Heart left ventricle (tissue), 16 donors: ENCODE results near the gene PTPRE. TPM values are rescaled to one million over a fixed set of nuclear protein-coding genes. Genes with fewer than 3 reads are reported as not detected.
A peak's percentile ranks its signal among the peaks of the same experiment; 100 is the strongest.

ENCODE experiments used
- ATAC-seq, 4 donors: fragments of 200-7000 bp; cut with Tn5 transposase; one replicate each; pipeline ENCODE4 v1.9.1; 2020 to 2022; ENCODE audit warnings: moderate library complexity in 4 of 4, mild to moderate bottlenecking in 3 of 4, moderate number of reproducible peaks in 1 of 4
- DNase-seq, 5 donors: peaks; one replicate each; pipeline ENCODE4 v3.0.0-alpha.2; 2020
- H3K27ac ChIP-seq, 12 donors: fragments of 200-600 bp; sonication (generic) in 4 of 12; one replicate each; pipeline versions ENCODE4 v1.5.0 to v1.8.0; 2016 to 2022; ENCODE audit warnings: mild to moderate bottlenecking in 2 of 12
- H3K27me3 ChIP-seq, 9 donors: fragments of 200-600 bp; sonication (generic) in 2 of 9; one replicate each; pipeline versions ENCODE4 v1.5.1 to v1.8.0; 2016 to 2022; ENCODE audit warnings: mild to moderate bottlenecking in 3 of 9
- H3K36me3 ChIP-seq, 9 donors: fragments of 200-600 bp; sonication (generic) in 2 of 9; one replicate each; pipeline versions ENCODE4 v1.5.0 to v1.8.0; 2018 to 2022; ENCODE audit warnings: mild to moderate bottlenecking in 2 of 9
- H3K4me1 ChIP-seq, 12 donors: fragments of 200-600 bp; sonication (generic) in 4 of 12; one replicate each; pipeline versions ENCODE4 v1.5.0 to v1.8.0; 2016 to 2022; ENCODE audit warnings: mild to moderate bottlenecking in 3 of 12
- H3K4me3 ChIP-seq, 12 donors: fragments of 200-600 bp; sonication (generic) in 4 of 12; one replicate each; pipeline versions ENCODE4 v1.5.0 to v1.8.0; 2017 to 2022; ENCODE audit warnings: mild to moderate bottlenecking in 9 of 12, moderate library complexity in 4 of 12
- H3K9me3 ChIP-seq, 12 donors: fragments of 200-600 bp; sonication (generic) in 4 of 12; one replicate each; pipeline versions ENCODE4 v1.5.0 to v1.8.0; 2016 to 2022; ENCODE audit warnings: mild to moderate bottlenecking in 1 of 12
- POLR2A ChIP-seq, 2 donors: fragments of 450-650 bp; IDR thresholded peaks; one replicate each; pipeline ENCODE4 v1.6.1; 2017; ENCODE audit warnings: antibody characterized with exemption in 2 of 2, mild to moderate bottlenecking in 2 of 2, moderate library complexity in 2 of 2
- WGBS, 4 donors: extraction: QIAGEN DNeasy Blood & Tissue Kit in 2 of 4; methylation state at CpG; one replicate each; pipeline versions ENCODE4 v1.1.5 to v1.1.7; 2013 to 2018; 5-methylcytosine and 5-hydroxymethylcytosine counted together
- intact Hi-C, 10 donors: fragments of 100-400 bp; cut with DNase I; formaldehyde crosslinking; loops; one replicate each; pipeline versions ENCODE4 v1.11.1 to v1.14.2; 2022
- polyA plus RNA-seq, 2 donors: library from polyadenylated mRNA; stranded (reverse); fragments of 200-250 nt; gene quantifications; one replicate each; pipeline ENCODE4 v1.2.3, GENCODE V29; 2013
- total RNA-seq, 9 donors: library from RNA; depleted of rRNA in 2 of 9; stranded (reverse); fragments of >200 nt in 2 of 9; fragmentation: NEBNext Ultra II Directional in 3 of 9; extraction: Animal tissue kit (Norgen Biotek cat#: 25700) in 3 of 9; gene quantifications; one replicate each; pipeline versions ENCODE4 v1.1.0 to v1.2.4, GENCODE V29; 2016 to 2023
- TF ChIP-seq, protein P1 (sequence below), 12 donors: fragments of 200-600 bp; sonication (generic) in 4 of 12; IDR thresholded peaks; one replicate each; pipeline versions ENCODE4 v1.5.0 to v1.8.0; 2018 to 2022; ENCODE audit warnings: antibody characterized with exemption in 12 of 12, mild to moderate bottlenecking in 5 of 12
- donor health status: ischemic (EF 13 %, LVEDD 7.1; RV severe dilation, severe dysfunction).
- donor health status: healthy with polysubstance abuse.
- donor health status: DM: no; HTN: yes; CAD: no.
- donor health status: DM: no; HTN: no; CAD: no.
- donor health status: ischemic (EF 25% LVEDD 6.9; RV normal size, moderate dysfunction).
- donor health status: ischemic (EF 25% LVEDD 5.7; RV mildly dilated, moderate dysfunction).
- donor health status: healthy.
- donor health status: DM: yes; HTN: yes; CAD: no.
- donor health status: ischemic (EF 35%, LVEDD 5.7; RV mildly dilated, moderate dysfunction).
- donor health status: nonischemic (EF 11% LVEDD 7.7; RV severe dilation, severe dysfunction).
- donor health status: DM: yes; HTN: yes; CAD: no.
- donor health status: PGD.
- donor health status: ischemic (EF 29% LVEDD 5.4; RV normal size, mild dysfunction).
- donor health status: nonischemic (EF 23%, LVEDD 6.1; RV moderate dilation, normal function).

Gene PTPRE
- total and polyA plus RNA-seq, 11 donors, result 6.9 to 55.0 (median 24.1) TPM

DNA sequence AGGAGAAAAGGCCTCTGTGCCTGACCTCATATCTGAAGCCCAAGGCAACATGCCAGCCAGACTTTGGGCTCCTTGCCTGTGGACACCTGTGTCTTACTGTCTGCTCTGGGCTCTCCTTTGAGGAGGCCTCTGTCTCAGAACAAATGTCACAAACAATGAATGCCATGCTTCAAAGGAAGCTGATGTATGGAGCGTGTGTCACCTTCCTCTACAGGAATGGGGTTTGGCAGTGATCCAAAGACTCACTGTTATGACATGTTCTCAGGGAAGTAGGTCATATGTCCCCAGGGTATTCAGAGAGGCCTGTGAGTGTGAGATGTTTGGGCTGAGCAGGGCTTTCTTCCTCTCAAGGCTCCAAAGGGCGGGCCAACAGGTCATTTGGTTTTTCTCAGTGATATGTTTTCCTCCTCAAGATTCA, 38.4 kb downstream of the PTPRE start:
- Histone ChIP-seq H3K9me3 (no peaks in the 10 kb centered on the region), H3K4me3 (no peak overlapping the region), H3K36me3 (no peaks in the 10 kb centered on the region), H3K27me3 (no peaks in the 10 kb centered on the region), H3K4me1 (peaks cover 3 to 53% (median 33%) of the 10 kb centered on the region in 12 donors), H3K27ac (peak overlapping the region in 7 of 12 donors; percentile 2 to 58 (median 18))
- DNase-seq (peak in 2 of 5 donors; percentile 50 to 59), ATAC-seq (peak; percentile 44 to 80 (median 75))
- 52 to 67% (median 57%) methylated on average over 2 of the region's 2 CpGs for WGBS, 4 donors
- intact Hi-C loops, result no loop called here
- no peak for TF ChIP-seq POLR2A (IDR thresholded peaks at IDR 0.05)
- TF ChIP-seq, protein P1, sequence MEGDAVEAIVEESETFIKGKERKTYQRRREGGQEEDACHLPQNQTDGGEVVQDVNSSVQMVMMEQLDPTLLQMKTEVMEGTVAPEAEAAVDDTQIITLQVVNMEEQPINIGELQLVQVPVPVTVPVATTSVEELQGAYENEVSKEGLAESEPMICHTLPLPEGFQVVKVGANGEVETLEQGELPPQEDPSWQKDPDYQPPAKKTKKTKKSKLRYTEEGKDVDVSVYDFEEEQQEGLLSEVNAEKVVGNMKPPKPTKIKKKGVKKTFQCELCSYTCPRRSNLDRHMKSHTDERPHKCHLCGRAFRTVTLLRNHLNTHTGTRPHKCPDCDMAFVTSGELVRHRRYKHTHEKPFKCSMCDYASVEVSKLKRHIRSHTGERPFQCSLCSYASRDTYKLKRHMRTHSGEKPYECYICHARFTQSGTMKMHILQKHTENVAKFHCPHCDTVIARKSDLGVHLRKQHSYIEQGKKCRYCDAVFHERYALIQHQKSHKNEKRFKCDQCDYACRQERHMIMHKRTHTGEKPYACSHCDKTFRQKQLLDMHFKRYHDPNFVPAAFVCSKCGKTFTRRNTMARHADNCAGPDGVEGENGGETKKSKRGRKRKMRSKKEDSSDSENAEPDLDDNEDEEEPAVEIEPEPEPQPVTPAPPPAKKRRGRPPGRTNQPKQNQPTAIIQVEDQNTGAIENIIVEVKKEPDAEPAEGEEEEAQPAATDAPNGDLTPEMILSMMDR (IDR thresholded peaks at IDR 0.05), result no peak

DNA sequence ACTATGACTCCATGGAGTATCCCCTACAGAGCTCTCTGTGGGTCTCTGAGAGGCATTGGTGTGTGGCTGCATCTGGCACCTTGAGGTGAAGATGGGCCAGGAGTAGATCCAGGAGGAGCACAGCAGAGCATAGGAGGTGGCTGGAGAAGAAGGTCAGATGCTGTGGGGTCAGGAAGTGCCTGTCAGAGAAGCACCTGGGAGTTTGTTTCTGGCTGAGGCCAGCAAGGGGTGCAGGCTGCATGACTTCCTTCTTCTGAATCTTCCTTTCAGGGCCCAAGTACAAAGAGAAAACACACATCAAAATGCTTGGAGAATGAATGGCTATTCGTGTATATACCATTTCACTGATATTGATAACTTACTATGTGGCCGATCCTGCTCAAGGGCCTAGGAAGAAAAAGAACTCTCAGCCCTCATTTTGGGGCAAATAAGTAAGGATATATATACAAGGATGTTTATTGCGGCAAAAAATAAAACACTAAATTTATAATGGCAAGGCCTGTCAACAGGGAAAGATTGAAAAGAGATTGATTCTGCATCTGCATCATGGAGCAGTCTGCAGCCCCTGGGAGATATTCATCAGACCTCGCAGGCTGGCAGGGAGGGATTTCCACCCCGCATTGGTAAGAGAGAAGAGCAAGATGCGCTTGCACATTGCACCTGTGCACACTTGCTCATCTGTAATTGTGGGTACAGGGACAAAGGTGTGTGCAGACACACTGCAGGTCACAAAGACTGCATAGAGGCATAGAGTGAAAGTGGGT, 39.2 kb downstream of the PTPRE start:
- WGBS, 4 donors, result 84 to 90% (median 86%) methylated on average over 6 of the region's 6 CpGs
- Histone ChIP-seq H3K27ac (peak overlapping the region in 8 of 12 donors; percentile 2 to 58 (median 25)), H3K27me3 (no peaks in the 10 kb centered on the region), H3K36me3 (no peaks in the 10 kb centered on the region), H3K4me1 (peaks cover 3 to 53% (median 33%) of the 10 kb centered on the region in 12 donors), H3K4me3 (no peak overlapping the region), H3K9me3 (no peaks in the 10 kb centered on the region)
- DNase-seq (no peak), ATAC-seq (no peak)
- intact Hi-C loops, result no loop called here
- TF ChIP-seq, protein P1 (IDR thresholded peaks at IDR 0.05), result no peak
- no peak for TF ChIP-seq POLR2A (IDR thresholded peaks at IDR 0.05)

DNA sequence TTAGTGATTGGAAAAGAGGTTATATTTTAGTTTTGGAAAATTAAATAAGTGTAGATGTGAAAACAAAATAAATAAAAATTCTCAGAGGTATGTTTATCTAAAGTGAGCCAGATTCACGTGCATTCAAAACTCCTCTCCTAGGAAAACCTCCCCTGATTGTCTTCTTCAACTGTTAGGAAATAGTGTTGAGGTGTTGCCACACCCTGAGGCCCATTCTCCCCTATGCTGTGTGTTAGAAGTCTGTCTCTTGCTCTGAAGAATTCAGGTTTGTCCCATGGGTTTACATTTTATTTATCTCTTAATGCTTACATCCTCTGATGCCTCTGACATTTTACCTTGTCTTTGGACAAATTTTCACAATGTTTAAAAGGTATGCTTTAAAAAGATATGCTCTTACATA, 40.3 kb downstream of the PTPRE start:
- TF ChIP-seq, protein P1 (IDR thresholded peaks at IDR 0.05), result no peak
- no peak for TF ChIP-seq POLR2A (IDR thresholded peaks at IDR 0.05)
- no peak for ATAC-seq
- 67 to 77% (median 72%) methylated on average over 1 of the region's 1 CpG for WGBS, 4 donors
- no peak for DNase-seq
- Histone ChIP-seq H3K4me1 (peaks cover 6 to 51% (median 33%) of the 10 kb centered on the region in 12 donors), H3K27me3 (no peaks in the 10 kb centered on the region), H3K4me3 (no peak overlapping the region), H3K27ac (no peak overlapping the region), H3K9me3 (no peaks in the 10 kb centered on the region), H3K36me3 (no peaks in the 10 kb centered on the region)
- intact Hi-C loops, result no loop called here

DNA sequence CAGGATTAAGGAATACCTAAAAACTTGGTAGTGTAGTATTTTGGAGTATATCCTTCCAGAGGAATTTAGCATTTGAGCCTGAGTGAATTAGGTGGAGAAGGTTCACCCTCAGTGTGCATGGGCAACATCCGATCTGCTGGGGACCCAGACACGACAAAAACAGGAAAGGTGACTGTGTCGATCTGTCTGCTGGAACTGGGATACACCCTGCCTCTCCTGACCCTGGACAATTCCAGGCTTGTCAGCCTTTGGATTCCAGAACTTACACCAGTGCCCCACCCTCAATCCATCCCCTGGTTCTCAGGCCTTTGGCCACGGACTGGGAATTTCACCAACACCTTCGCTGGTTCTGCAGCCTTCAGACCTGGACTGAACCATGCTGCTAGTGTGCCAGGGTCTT, 41.9 kb downstream of the PTPRE start:
- Histone ChIP-seq H3K27me3 (no peaks in the 10 kb centered on the region), H3K4me3 (no peak overlapping the region), H3K4me1 (peaks cover 3 to 36% (median 20%) of the 10 kb centered on the region in 12 donors), H3K27ac (peak overlapping the region in 1 of 12 donors; percentile 69), H3K36me3 (no peaks in the 10 kb centered on the region), H3K9me3 (no peaks in the 10 kb centered on the region)
- ATAC-seq, result peak in 3 of 4 donors; percentile 31 to 41 (median 31)
- no peak for DNase-seq
- WGBS, 4 donors, result 73 to 80% (median 75%) methylated on average over 5 of the region's 5 CpGs
- intact Hi-C loops, result no loop called here
- TF ChIP-seq, protein P1 (IDR thresholded peaks at IDR 0.05), result no peak
- TF ChIP-seq POLR2A (IDR thresholded peaks at IDR 0.05), result no peak
